Loucy (cell line): Measurements from ENCODE around the gene EME1.

Experiments used
- H2AFZ ChIP-seq: fragments of 200-600 bp; sonication (generic); 2 replicates; pipeline ENCODE4 v1.6.0; 2016; ENCODE audit warnings: antibody characterized with exemption, mild to moderate bottlenecking, low read length, moderate library complexity
- H3F3A ChIP-seq: fragments of 200-600 bp; 2 replicates; pipeline ENCODE4 v1.6.0; 2016; ENCODE audit warnings: antibody characterized with exemption, low read depth, mild to moderate bottlenecking
- H3K27me3 ChIP-seq: fragments of 200-600 bp; sonication (generic); 2 replicates; pipeline ENCODE4 v1.6.1; 2014; ENCODE audit warnings: low read length, mild to moderate bottlenecking; ENCODE audit not compliant: insufficient read depth, poor library complexity, severe bottlenecking
- H3K36me3 ChIP-seq: fragments of 200-600 bp; sonication (generic); 2 replicates; pipeline ENCODE4 v1.6.1; 2016; ENCODE audit warnings: low read length; ENCODE audit not compliant: insufficient read depth
- H3K4me1 ChIP-seq: fragments of 200-600 bp; sonication (generic); 2 replicates; pipeline ENCODE4 v1.5.1; 2014; ENCODE audit warnings: low read length, mild to moderate bottlenecking; ENCODE audit not compliant: insufficient read depth, poor library complexity, severe bottlenecking
- H3K4me2 ChIP-seq: fragments of 200-600 bp; sonication (generic); 2 replicates; pipeline ENCODE4 v1.6.0; 2014; ENCODE audit warnings: antibody characterized with exemption, low read length, low read depth, mild to moderate bottlenecking; ENCODE audit not compliant: poor library complexity, severe bottlenecking
- H3K4me3 ChIP-seq: fragments of 200-600 bp; sonication (generic); 2 replicates; pipeline ENCODE4 v1.5.1; 2014; ENCODE audit warnings: low read length, mild to moderate bottlenecking, mixed read lengths; ENCODE audit not compliant: poor library complexity, severe bottlenecking
- H3K79me2 ChIP-seq: fragments of 200-600 bp; sonication (generic); 2 replicates; pipeline ENCODE4 v1.6.1; 2014; ENCODE audit warnings: low read length; ENCODE audit not compliant: insufficient read depth
- H3K9ac ChIP-seq: fragments of 200-600 bp; sonication (generic); 2 replicates; pipeline ENCODE4 v1.6.0; 2014; ENCODE audit warnings: mild to moderate bottlenecking, low read depth, low read length, moderate library complexity; ENCODE audit not compliant: poor library complexity, severe bottlenecking
- H3K9me2 ChIP-seq: fragments of 200-600 bp; sonication (generic); replicated peaks from 2 replicates; pipeline ENCODE4 v1.6.1; 2016; ENCODE audit warnings: low read depth, low read length, mixed read lengths
- H3K9me3 ChIP-seq: fragments of 200-600 bp; sonication (generic); 2 replicates; pipeline ENCODE4 v1.6.1; 2014; ENCODE audit warnings: mild to moderate bottlenecking, antibody characterized with exemption, low read length, low read depth; ENCODE audit not compliant: insufficient read depth
- H4K20me1 ChIP-seq: fragments of 200-600 bp; sonication (generic); 2 replicates; pipeline ENCODE4 v1.6.0; 2014; ENCODE audit warnings: antibody characterized with exemption, low read length, mild to moderate bottlenecking; ENCODE audit not compliant: insufficient read depth, poor library complexity, severe bottlenecking
- CTCF ChIP-seq: fragments of 200-600 bp; sonication (generic); conservative IDR thresholded peaks from 2 replicates; pipeline ENCODE4 v1.5.1; 2014; ENCODE audit warnings: mild to moderate bottlenecking, antibody characterized with exemption, low read length
- EZH2phosphoT487 ChIP-seq: fragments of 200-600 bp; IDR thresholded peaks from 2 replicates; pipeline ENCODE4 v1.6.1; 2018; ENCODE audit warnings: antibody characterized with exemption, mild to moderate bottlenecking, moderate library complexity, borderline replicate concordance

EME1 gene

DNA sequence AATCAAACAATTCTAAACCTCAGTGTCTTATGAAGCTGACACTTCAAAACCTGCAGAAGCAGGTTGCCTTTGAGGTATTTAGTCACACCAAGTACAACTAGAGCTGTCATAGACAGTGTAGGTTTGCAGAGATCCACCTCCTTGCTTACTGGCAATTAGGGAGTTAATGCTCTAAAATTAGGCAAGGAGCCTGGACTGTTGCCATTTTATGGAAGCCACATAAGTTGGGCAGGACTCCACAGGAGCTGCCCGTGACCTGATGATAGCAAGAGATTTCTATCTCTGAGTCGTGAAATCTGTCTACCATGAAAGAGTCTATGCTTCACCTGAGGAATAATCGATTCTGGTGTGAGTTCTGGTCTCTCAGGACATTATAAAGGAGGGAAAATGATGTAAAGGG, 8.9 kb downstream of the EME1 start:
- no peak overlapping the region for H3K9ac ChIP-seq
- no peak overlapping the region for H3K4me2 ChIP-seq
- TF ChIP-seq CTCF (no peak), EZH2phosphoT487 (no peak)
- H3K79me2 ChIP-seq = no peaks in the 10 kb centered on the region
- no peaks in the 10 kb centered on the region for H4K20me1 ChIP-seq
- H3K9me2 ChIP-seq = no peaks in the 10 kb centered on the region
- no peak overlapping the region for H2AFZ ChIP-seq
- no peak overlapping the region for H3K4me3 ChIP-seq
- peaks cover 77% of the 10 kb centered on the region; the same call in 1 of the 2 replicates for H3K36me3 ChIP-seq
- no peaks in the 10 kb centered on the region for H3K9me3 ChIP-seq
- no peaks in the 10 kb centered on the region for H3F3A ChIP-seq
- H3K27me3 ChIP-seq = no peaks in the 10 kb centered on the region
- no peaks in the 10 kb centered on the region for H3K4me1 ChIP-seq

GRCh38 chr17:50382931-50383330, 9.9 kb downstream of the EME1 start:
- H3K9me3 ChIP-seq = no peaks in the 10 kb centered on the region
- no peaks in the 10 kb centered on the region for H4K20me1 ChIP-seq
- H3K4me3 ChIP-seq = no peak overlapping the region
- H3K27me3 ChIP-seq = no peaks in the 10 kb centered on the region
- H3K9ac ChIP-seq = no peak overlapping the region
- no peaks in the 10 kb centered on the region for H3K79me2 ChIP-seq
- no peaks in the 10 kb centered on the region for H3K9me2 ChIP-seq
- no peak overlapping the region for H2AFZ ChIP-seq
- H3F3A ChIP-seq = no peaks in the 10 kb centered on the region
- no peak for TF ChIP-seq CTCF
- TF ChIP-seq EZH2phosphoT487 = no peak
- H3K36me3 ChIP-seq = peaks cover 87% of the 10 kb centered on the region; the same call in 1 of the 2 replicates
- H3K4me2 ChIP-seq = no peak overlapping the region
- no peaks in the 10 kb centered on the region for H3K4me1 ChIP-seq

DNA sequence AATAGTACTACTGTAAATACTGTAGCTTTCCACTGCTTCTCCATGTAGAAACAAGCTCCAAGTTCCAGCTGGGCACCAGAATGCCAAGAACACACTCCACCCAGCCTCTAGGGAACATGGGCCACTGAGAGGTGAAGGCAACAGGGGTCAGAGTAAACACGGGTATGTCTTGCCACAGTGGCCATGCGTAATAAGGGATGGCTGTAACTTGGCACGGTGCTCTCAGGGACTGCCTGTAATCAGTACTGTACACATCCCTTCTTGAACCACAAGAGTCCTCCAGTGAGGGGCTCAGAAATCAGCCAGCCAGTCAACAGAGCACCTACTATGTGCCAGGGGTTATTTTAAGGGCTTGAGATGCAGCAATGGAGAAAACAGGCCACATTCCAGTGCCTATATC, 13.5 kb downstream of the EME1 start:
- H3K4me2 ChIP-seq = no peak overlapping the region
- no peak overlapping the region for H2AFZ ChIP-seq
- no peak for TF ChIP-seq CTCF
- TF ChIP-seq EZH2phosphoT487 = no peak
- H4K20me1 ChIP-seq = no peaks in the 10 kb centered on the region
- H3K4me3 ChIP-seq = no peak overlapping the region
- no peaks in the 10 kb centered on the region for H3K4me1 ChIP-seq
- H3K9me3 ChIP-seq = no peaks in the 10 kb centered on the region
- peaks cover 95% of the 10 kb centered on the region; the same call in 1 of the 2 replicates for H3K36me3 ChIP-seq
- H3K79me2 ChIP-seq = no peaks in the 10 kb centered on the region
- H3K9ac ChIP-seq = no peak overlapping the region
- no peaks in the 10 kb centered on the region for H3K9me2 ChIP-seq
- H3F3A ChIP-seq = no peaks in the 10 kb centered on the region
- no peaks in the 10 kb centered on the region for H3K27me3 ChIP-seq
